GM12891 (cell line): Measurements from ENCODE around the gene ADAMTS3.
"Not testable (repeated sequence)": the region's sequence is repeated elsewhere in the genome, so short reads cannot be mapped to it uniquely, and the experiment has no call there.

Experiments used
- DNase-seq: peaks from one replicate; pipeline ENCODE4 v3.0.0; 2011; ENCODE audit warnings: low spot score; ENCODE audit not compliant: insufficient read length
- FAIRE-seq: peaks from 2 replicates; lab custom pipeline; 2011; peaks lifted over from hg19 to GRCh38; lab: Jason Lieb, UNC
- PAX5 ChIP-seq: IDR thresholded peaks from 2 replicates; pipeline ENCODE4 v1.6.1; 2011; ENCODE audit warnings: low read length, moderate library complexity, mild to moderate bottlenecking; ENCODE audit not compliant: insufficient read depth, severe bottlenecking
- POLR2A ChIP-seq: IDR thresholded peaks from 2 replicates; pipeline ENCODE4 v1.6.1; 2011; ENCODE audit warnings: low read depth, low read length, control low read depth
- POLR2AphosphoS5 ChIP-seq: IDR thresholded peaks from 2 replicates; pipeline ENCODE4 v1.6.1; 2011; ENCODE audit warnings: low read depth, low read length, control low read depth
- POU2F2 ChIP-seq: IDR thresholded peaks from 2 replicates; pipeline ENCODE4 v1.6.1; 2011; ENCODE audit warnings: low read depth, mild to moderate bottlenecking, control low read depth, low read length, moderate library complexity
- SPI1 ChIP-seq: IDR thresholded peaks from 2 replicates; pipeline ENCODE4 v1.6.1; 2011; ENCODE audit warnings: low read depth, low read length, control low read depth
- TAF1 ChIP-seq: IDR thresholded peaks from 2 replicates; pipeline ENCODE4 v1.6.1; 2011; ENCODE audit warnings: low read depth, low read length, control low read depth

The ADAMTS3 gene

GRCh38 chr4:72553540-72554337 lies 15.3 kb downstream of the ADAMTS3 start:
- DNase-seq = no peak
- no peak for TF ChIP-seq TAF1
- TF ChIP-seq SPI1 = no peak
- TF ChIP-seq POLR2A = no peak
- TF ChIP-seq POU2F2 = no peak
- no peak for TF ChIP-seq POLR2AphosphoS5
- TF ChIP-seq PAX5 = no peak
- no peak for FAIRE-seq

DNA sequence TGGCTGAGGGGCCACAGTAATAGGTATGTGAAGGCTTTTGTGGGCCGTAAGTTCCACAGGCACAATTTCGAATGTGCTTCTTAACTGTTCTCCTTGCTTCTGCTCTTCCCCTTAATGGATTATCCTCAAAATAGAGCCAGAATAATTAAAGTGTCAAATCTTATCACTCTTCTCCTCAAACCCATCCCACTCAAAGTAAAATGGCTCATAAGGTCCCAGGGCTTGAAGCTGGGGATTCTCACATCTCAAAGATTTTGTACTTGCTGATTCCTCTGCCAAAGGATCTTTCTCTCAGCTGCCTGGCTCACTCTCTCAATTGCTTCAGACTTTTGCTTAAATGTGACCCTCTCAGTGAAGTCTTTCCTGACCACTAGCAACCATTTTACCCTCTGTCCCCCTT lies 16.6 kb downstream of the ADAMTS3 start:
- no peak for TF ChIP-seq POLR2AphosphoS5
- TF ChIP-seq POLR2A = no peak
- no peak for TF ChIP-seq POU2F2
- no peak for TF ChIP-seq SPI1
- no peak for TF ChIP-seq PAX5
- no peak for TF ChIP-seq TAF1
- FAIRE-seq (no peak), DNase-seq (no peak)

DNA sequence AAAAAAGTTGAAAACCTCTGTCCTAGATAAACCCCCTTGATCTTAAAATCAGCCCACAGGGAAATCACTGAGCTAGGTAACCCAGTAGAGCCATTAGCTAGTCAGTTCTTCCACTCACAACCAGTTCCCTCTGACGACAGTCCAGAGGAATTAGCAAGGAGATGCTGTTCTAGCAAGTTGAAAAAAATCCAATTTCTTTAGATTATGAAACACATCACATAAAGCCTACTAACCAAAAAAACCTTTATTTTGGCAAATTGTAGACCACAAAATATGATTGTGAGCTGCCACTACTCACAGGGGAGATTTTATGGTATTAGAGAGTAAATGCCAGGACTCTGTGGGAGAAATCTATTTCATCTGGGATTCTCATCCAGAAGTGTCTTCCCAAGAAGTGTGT lies 22.6 kb downstream of the ADAMTS3 start:
- no peak for TF ChIP-seq TAF1
- TF ChIP-seq SPI1 = no peak
- no peak for TF ChIP-seq POLR2AphosphoS5
- no peak for TF ChIP-seq POU2F2
- TF ChIP-seq PAX5 = no peak
- no peak for TF ChIP-seq POLR2A
- DNase-seq (no peak), FAIRE-seq (no peak)

DNA sequence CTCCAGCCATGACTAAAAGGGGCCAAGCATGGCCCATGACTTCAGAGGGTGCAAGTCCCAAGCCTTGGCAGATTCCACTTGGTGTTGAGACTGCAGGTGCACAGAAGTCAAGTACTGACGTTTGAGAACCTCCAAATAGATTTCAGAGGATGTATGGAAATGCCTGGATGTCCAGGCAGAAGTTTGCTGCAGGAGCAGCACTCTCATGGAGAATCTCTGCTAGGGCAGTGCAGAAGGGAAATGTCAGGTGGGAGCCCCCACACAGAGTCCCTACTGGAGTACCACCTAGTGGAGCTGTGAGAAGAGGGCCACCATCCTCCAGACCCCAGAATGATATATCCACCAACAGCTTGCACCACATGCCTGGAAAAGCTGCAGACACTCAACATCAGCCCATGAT lies 28.3 kb downstream of the ADAMTS3 start:
- DNase-seq, FAIRE-seq: not testable (repeated sequence)

- DNase-seq (no peak), FAIRE-seq (no peak)
Measured at GRCh38 chr4:72538006-72538405, 31.0 kb downstream of the ADAMTS3 start.

GRCh38 chr4:72536443-72536842 lies 32.6 kb downstream of the ADAMTS3 start:
- TF ChIP-seq POU2F2 (no peak), PAX5 (no peak), POLR2AphosphoS5 (no peak), POLR2A (no peak), SPI1 (no peak), TAF1 (no peak)
- DNase-seq (no peak), FAIRE-seq (no peak)

More at GRCh38 chr4:72538006-72538405, 31.0 kb downstream of the ADAMTS3 start:
- TF ChIP-seq TAF1 (no peak), SPI1 (no peak), POLR2A (no peak), POLR2AphosphoS5 (no peak), POU2F2 (no peak), PAX5 (no peak)

- FAIRE-seq = no peak
- DNase-seq = no peak
- TF ChIP-seq POU2F2 (no peak), PAX5 (no peak), SPI1 (no peak), TAF1 (no peak), POLR2AphosphoS5 (no peak), POLR2A (no peak)
Measured at GRCh38 chr4:72531768-72532290, 37.2 kb downstream of the ADAMTS3 start.

DNA sequence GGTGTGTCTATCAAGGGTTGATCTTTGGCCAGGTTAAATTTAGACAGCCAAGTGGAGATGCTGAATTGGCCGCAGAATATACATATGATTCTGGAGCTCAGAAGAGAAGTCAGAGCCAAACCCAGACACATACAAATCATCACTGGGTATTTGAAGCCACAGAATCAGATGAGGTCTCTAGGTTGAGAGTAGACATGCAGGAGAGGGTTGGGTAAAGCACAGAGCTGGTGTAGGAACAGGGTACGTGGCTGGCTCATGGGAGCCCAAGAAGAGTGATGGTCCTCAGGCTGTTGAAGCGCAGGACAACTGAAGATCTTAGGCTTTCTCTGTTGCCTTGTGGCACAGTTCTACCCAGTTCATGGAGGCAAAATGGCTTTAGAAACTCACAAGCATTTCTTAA lies 37.7 kb downstream of the ADAMTS3 start:
- DNase-seq (no peak), FAIRE-seq (no peak)
- TF ChIP-seq SPI1 (no peak), POLR2A (no peak), TAF1 (no peak), PAX5 (no peak), POLR2AphosphoS5 (no peak), POU2F2 (no peak)

- FAIRE-seq = no peak
- TF ChIP-seq POU2F2 (no peak), PAX5 (no peak), POLR2A (no peak), SPI1 (no peak), POLR2AphosphoS5 (no peak), TAF1 (no peak)
- DNase-seq = no peak
Measured at GRCh38 chr4:72529148-72529822, 39.7 kb downstream of the ADAMTS3 start.

GRCh38 chr4:72527038-72527646 lies 41.9 kb downstream of the ADAMTS3 start:
- DNase-seq (no peak), FAIRE-seq (no peak)
- TF ChIP-seq PAX5 = no peak
- TF ChIP-seq POU2F2 = no peak
